Measurements from ENCODE around the gene ZNF91. TPM values are rescaled to one million over a fixed set of nuclear protein-coding genes. Genes with fewer than 3 reads are reported as not detected.
"Not testable (repeated sequence)": the region's sequence is repeated elsewhere in the genome, so short reads cannot be mapped to it uniquely, and the experiment has no call there.

ZNF91 gene
- total RNA-seq, 1 experiment from 2014 or later, result 13.2 TPM

- in situ Hi-C loops (cut with HindIII; ENCODE audit: low pct_unique_long_range_greater_than_20kb, low sequenced_read_pairs), result no loop called here
- no peak for DNase-seq (ENCODE audit: low read depth, low spot score)
Measured at GRCh38 chr19:23351806-23352205, 43.5 kb downstream of the ZNF91 start.

GRCh38 chr19:23346696-23347095, 48.6 kb downstream of the ZNF91 start:
- in situ Hi-C loops (cut with HindIII; ENCODE audit: low pct_unique_long_range_greater_than_20kb, low sequenced_read_pairs), result no loop called here
- DNase-seq (ENCODE audit: low read depth, low spot score), result no peak

- in situ Hi-C loops (cut with HindIII; ENCODE audit: low pct_unique_long_range_greater_than_20kb, low sequenced_read_pairs), result no loop called here
Measured at GRCh38 chr19:23345838-23346237, 49.4 kb downstream of the ZNF91 start.

GRCh38 chr19:23343434-23344010, 51.7 kb downstream of the ZNF91 start:
- no peak for DNase-seq (ENCODE audit: low read depth, low spot score)
- in situ Hi-C loops (cut with HindIII; ENCODE audit: low pct_unique_long_range_greater_than_20kb, low sequenced_read_pairs), result no loop called here

More at GRCh38 chr19:23345838-23346237, 49.4 kb downstream of the ZNF91 start:
- DNase-seq (ENCODE audit: low read depth, low spot score), result no peak

GRCh38 chr19:23328211-23328610, 67.1 kb downstream of the ZNF91 start:
- DNase-seq (ENCODE audit: low read depth, low spot score), result no peak
- in situ Hi-C loops (cut with HindIII; ENCODE audit: low pct_unique_long_range_greater_than_20kb, low sequenced_read_pairs), result no loop called here

GRCh38 chr19:23321953-23322549, 73.2 kb downstream of the ZNF91 start:
- no peak for DNase-seq (ENCODE audit: low read depth, low spot score)
- in situ Hi-C loops (cut with HindIII; ENCODE audit: low pct_unique_long_range_greater_than_20kb, low sequenced_read_pairs), result no loop called here

- DNase-seq (ENCODE audit: low read depth, low spot score); in situ Hi-C loops (cut with HindIII; ENCODE audit: low pct_unique_long_range_greater_than_20kb, low sequenced_read_pairs): not testable (repeated sequence)
Measured at GRCh38 chr19:23321403-23321802, 73.9 kb downstream of the ZNF91 start.

GRCh38 chr19:23319571-23319970, 75.7 kb downstream of the ZNF91 start:
- DNase-seq (ENCODE audit: low read depth, low spot score); in situ Hi-C loops (cut with HindIII; ENCODE audit: low pct_unique_long_range_greater_than_20kb, low sequenced_read_pairs): not testable (repeated sequence)

- DNase-seq (ENCODE audit: low read depth, low spot score); in situ Hi-C loops (cut with HindIII; ENCODE audit: low pct_unique_long_range_greater_than_20kb, low sequenced_read_pairs): not testable (repeated sequence)
Measured at GRCh38 chr19:23318941-23319340, 76.3 kb downstream of the ZNF91 start.

GRCh38 chr19:23318143-23318542, 77.1 kb downstream of the ZNF91 start:
- in situ Hi-C loops (cut with HindIII; ENCODE audit: low pct_unique_long_range_greater_than_20kb, low sequenced_read_pairs), result no loop called here
- DNase-seq (ENCODE audit: low read depth, low spot score), result no peak

GRCh38 chr19:23315286-23315685, 80.0 kb downstream of the ZNF91 start:
- in situ Hi-C loops (cut with HindIII; ENCODE audit: low pct_unique_long_range_greater_than_20kb, low sequenced_read_pairs), result no loop called here
- DNase-seq (ENCODE audit: low read depth, low spot score), result no peak

GRCh38 chr19:23314505-23315251, 80.6 kb downstream of the ZNF91 start:
- in situ Hi-C loops (cut with HindIII; ENCODE audit: low pct_unique_long_range_greater_than_20kb, low sequenced_read_pairs), result no loop called here
- no peak for DNase-seq (ENCODE audit: low read depth, low spot score)

GRCh38 chr19:23313196-23313595, 82.1 kb downstream of the ZNF91 start:
- no peak for DNase-seq (ENCODE audit: low read depth, low spot score)
- in situ Hi-C loops (cut with HindIII; ENCODE audit: low pct_unique_long_range_greater_than_20kb, low sequenced_read_pairs), result no loop called here

- no peak for DNase-seq (ENCODE audit: low read depth, low spot score)
- in situ Hi-C loops (cut with HindIII; ENCODE audit: low pct_unique_long_range_greater_than_20kb, low sequenced_read_pairs), result no loop called here
Measured at GRCh38 chr19:23312515-23312914, 82.8 kb downstream of the ZNF91 start.

GRCh38 chr19:23311551-23311950, 83.7 kb downstream of the ZNF91 start:
- in situ Hi-C loops (cut with HindIII; ENCODE audit: low pct_unique_long_range_greater_than_20kb, low sequenced_read_pairs), result no loop called here
- no peak for DNase-seq (ENCODE audit: low read depth, low spot score)

GRCh38 chr19:23310729-23311211, 84.5 kb downstream of the ZNF91 start:
- in situ Hi-C loops (cut with HindIII; ENCODE audit: low pct_unique_long_range_greater_than_20kb, low sequenced_read_pairs), result no loop called here
- DNase-seq (ENCODE audit: low read depth, low spot score), result no peak

- in situ Hi-C loops (cut with HindIII; ENCODE audit: low pct_unique_long_range_greater_than_20kb, low sequenced_read_pairs), result no loop called here
- DNase-seq (ENCODE audit: low read depth, low spot score), result no peak
Measured at GRCh38 chr19:23309926-23310325, 85.3 kb downstream of the ZNF91 start.

GRCh38 chr19:23305555-23305954, 89.7 kb downstream of the ZNF91 start:
- in situ Hi-C loops (cut with HindIII; ENCODE audit: low pct_unique_long_range_greater_than_20kb, low sequenced_read_pairs), result no loop called here
- DNase-seq (ENCODE audit: low read depth, low spot score), result no peak

- DNase-seq (ENCODE audit: low read depth, low spot score), result no peak
- in situ Hi-C loops (cut with HindIII; ENCODE audit: low pct_unique_long_range_greater_than_20kb, low sequenced_read_pairs), result no loop called here
Measured at GRCh38 chr19:23304238-23304637, 91.0 kb downstream of the ZNF91 start.
